HEK293 (cell line): Measurements from ENCODE around the gene HINFP.

Experiments
- ELK4 ChIP-seq: IDR thresholded peaks from 2 replicates; pipeline ENCODE4 v1.6.1; 2011; ENCODE audit warnings: mild to moderate bottlenecking, low read depth, low read length, borderline replicate concordance
- HIC1 ChIP-seq: fragments of 450-650 bp; formaldehyde crosslinking; IDR thresholded peaks from 2 replicates; pipeline ENCODE4 v1.5.1; 2016; ENCODE audit warnings: missing biosample characterization, missing genetic modification characterization
- KLF1 ChIP-seq: fragments of 450-650 bp; formaldehyde crosslinking; IDR thresholded peaks from 2 replicates; pipeline ENCODE4 v1.5.1; 2016; ENCODE audit warnings: missing biosample characterization, missing genetic modification characterization
- KLF17 ChIP-seq: fragments of 450-650 bp; formaldehyde crosslinking; IDR thresholded peaks from 2 replicates; pipeline ENCODE4 v1.5.1; 2016; ENCODE audit warnings: missing biosample characterization, missing genetic modification characterization
- KLF8 ChIP-seq: fragments of 450-650 bp; formaldehyde crosslinking; IDR thresholded peaks from 2 replicates; pipeline ENCODE4 v1.5.1; 2016; ENCODE audit warnings: missing biosample characterization, missing genetic modification characterization
- PRDM4 ChIP-seq: fragments of 450-650 bp; formaldehyde crosslinking; IDR thresholded peaks from 2 replicates; pipeline ENCODE4 v1.5.1; 2017; ENCODE audit warnings: missing biosample characterization, missing genetic modification characterization
- REPIN1 ChIP-seq: fragments of 450-650 bp; formaldehyde crosslinking; IDR thresholded peaks from 2 replicates; pipeline ENCODE4 v1.5.1; 2017; ENCODE audit warnings: missing biosample characterization, missing genetic modification characterization, low read depth
- ZBTB10 ChIP-seq: fragments of 450-650 bp; formaldehyde crosslinking; IDR thresholded peaks from 2 replicates; pipeline ENCODE4 v1.5.1; 2016; ENCODE audit warnings: missing biosample characterization, missing genetic modification characterization
- ZNF114 ChIP-seq: fragments of 450-650 bp; formaldehyde crosslinking; IDR thresholded peaks from 2 replicates; pipeline ENCODE4 v1.5.0; 2017; ENCODE audit warnings: missing biosample characterization, missing genetic modification characterization
- ZNF121 ChIP-seq: fragments of 450-650 bp; formaldehyde crosslinking; IDR thresholded peaks from 2 replicates; pipeline ENCODE4 v1.5.1; 2016; ENCODE audit warnings: missing biosample characterization, missing genetic modification characterization
- ZNF133 ChIP-seq: fragments of 450-650 bp; formaldehyde crosslinking; IDR thresholded peaks from 2 replicates; pipeline ENCODE4 v1.5.1; 2016; ENCODE audit warnings: missing biosample characterization, missing genetic modification characterization
- ZNF148 ChIP-seq: fragments of 450-650 bp; formaldehyde crosslinking; IDR thresholded peaks from 2 replicates; pipeline ENCODE4 v1.5.0; 2017; ENCODE audit warnings: missing biosample characterization, missing genetic modification characterization, borderline replicate concordance
- ZNF266 ChIP-seq: fragments of 450-650 bp; formaldehyde crosslinking; IDR thresholded peaks from 2 replicates; pipeline ENCODE4 v1.5.1; 2016; ENCODE audit warnings: missing biosample characterization, missing genetic modification characterization, low read depth
- ZNF274 ChIP-seq, 2 experiments: fragments of 200-500 bp in 1 of 2; fragments of 450-650 bp in 1 of 2; sonication (Bioruptor generic) in 1 of 2; formaldehyde crosslinking in 1 of 2; IDR thresholded peaks; 2 replicates each; pipeline versions ENCODE4 v1.5.1 to v1.6.1; 2014 to 2016; ENCODE audit warnings: borderline replicate concordance in 1 of 2, inconsistent platforms in 1 of 2, low read length in 1 of 2, missing biosample characterization in 1 of 2, missing genetic modification characterization in 1 of 2
- ZNF335 ChIP-seq: fragments of 450-650 bp; formaldehyde crosslinking; conservative IDR thresholded peaks from 2 replicates; pipeline ENCODE4 v1.5.1; 2016; ENCODE audit warnings: missing biosample characterization, missing genetic modification characterization
- ZNF391 ChIP-seq: fragments of 450-650 bp; formaldehyde crosslinking; IDR thresholded peaks from 2 replicates; pipeline ENCODE4 v1.5.1; 2016; ENCODE audit warnings: low read depth, missing biosample characterization, missing genetic modification characterization, borderline replicate concordance
- ZNF510 ChIP-seq: fragments of 450-650 bp; formaldehyde crosslinking; IDR thresholded peaks from 2 replicates; pipeline ENCODE4 v1.5.1; 2018; ENCODE audit warnings: mild to moderate bottlenecking, missing genetic modification characterization, missing biosample characterization; ENCODE audit not compliant: insufficient replicate concordance
- ZNF585B ChIP-seq: fragments of 450-650 bp; formaldehyde crosslinking; IDR thresholded peaks from 2 replicates; pipeline ENCODE4 v1.5.1; 2016; ENCODE audit warnings: missing biosample characterization, missing genetic modification characterization
- ZNF623 ChIP-seq: fragments of 450-650 bp; formaldehyde crosslinking; IDR thresholded peaks from 2 replicates; pipeline ENCODE4 v1.5.1; 2016; ENCODE audit warnings: missing biosample characterization, missing genetic modification characterization
- ZNF629 ChIP-seq: fragments of 450-650 bp; formaldehyde crosslinking; IDR thresholded peaks from 2 replicates; pipeline ENCODE4 v1.5.1; 2017; ENCODE audit warnings: missing biosample characterization, missing genetic modification characterization
- ZNF658 ChIP-seq: fragments of 450-650 bp; formaldehyde crosslinking; IDR thresholded peaks from 2 replicates; pipeline ENCODE4; 2016; ENCODE audit warnings: missing biosample characterization, missing genetic modification characterization
- ZNF660 ChIP-seq: fragments of 450-650 bp; IDR thresholded peaks from 2 replicates; pipeline ENCODE4 v1.5.1; 2018; ENCODE audit warnings: missing biosample characterization, mild to moderate bottlenecking, missing genetic modification characterization
- ZNF692 ChIP-seq: fragments of 450-650 bp; formaldehyde crosslinking; IDR thresholded peaks from 2 replicates; pipeline ENCODE4 v1.5.1; 2016; ENCODE audit warnings: missing biosample characterization, missing genetic modification characterization
- ZNF776 ChIP-seq: fragments of 450-650 bp; formaldehyde crosslinking; IDR thresholded peaks from 2 replicates; pipeline ENCODE4 v1.5.0; 2017; ENCODE audit warnings: missing biosample characterization, missing genetic modification characterization, borderline replicate concordance

The HINFP gene

GRCh38 chr11:119084663-119085436 is 36.5 kb upstream of the HINFP start, which contains the start of gene HMBS (continued):
- TF ChIP-seq PRDM4 (no peak), KLF1 (tag by site-specific recombination) (no peak), ZNF776 (tag by site-specific recombination) (no peak), ZNF114 (no peak), ZNF133 (no peak), ZNF148 (tag by site-specific recombination) (no peak), HIC1 (tag by site-specific recombination) (no peak), ZNF692 (0 out of 2 replicates have a peak, but pooled peaks have one; percentile 17), ZNF266 (tag by site-specific recombination) (no peak), ZNF121 (tag by site-specific recombination) (no peak), KLF17 (peak; percentile 66; the same call in 1 of the 2 replicates), REPIN1 (tag by site-specific recombination) (no peak), ZNF391 (tag by site-specific recombination) (no peak), ZNF660 (tag by site-specific recombination) (peak; percentile 21; the same call in 1 of the 2 replicates), ZNF335 (tag by site-specific recombination) (peak; percentile 90), ZNF629 (tag by site-specific recombination) (peak; percentile 78), KLF8 (tag by site-specific recombination) (0 out of 2 replicates have a peak, but pooled peaks have one; percentile 32), ELK4 (no peak), ZNF658 (no peak), ZNF623 (0 out of 2 replicates have a peak, but pooled peaks have one; percentile 10), ZNF510 (tag by site-specific recombination) (no peak), ZBTB10 (tag by site-specific recombination) (peak; percentile 78), ZNF274 (IDR thresholded peaks at IDR 0.05; ENCODE audit: low read length) (no peak), ZNF274 (tag by site-specific recombination; IDR thresholded peaks at IDR 0.05; ENCODE audit: borderline replicate concordance) (no peak), ZNF585B (tag by site-specific recombination) (no peak)
